Panc1 (cell line): ENCODE results near the gene LARP1. TPM values are rescaled to one million over a fixed set of nuclear protein-coding genes. Genes with fewer than 3 reads are reported as not detected.

Source experiments
- ATAC-seq: fragments of 200-7000 bp; cut with Tn5 transposase; 2 replicates; pipeline ENCODE4 v1.9.1; 2020; ENCODE audit warnings: mild to moderate bottlenecking, moderate library complexity
- BruUV-seq: library from RNA; stranded (reverse); fragments of 400-500 nt; replicated peaks from 2 replicates; lab custom pipeline; 2021; lab: Mats Ljungman, UMichigan
- CTCF ChIA-PET: fragments of 300-600 bp; sonication (Branson Sonifier 250); formaldehyde crosslinking; loops from one replicate; lab custom pipeline; 2022; ENCODE audit warnings: antibody characterized with exemption; lab: Charles Lee
- POLR2A ChIA-PET: fragments of 300-600 bp; sonication (Branson Sonifier 250); formaldehyde crosslinking; loops from one replicate; lab custom pipeline; 2022; ENCODE audit warnings: antibody characterized with exemption; lab: Charles Lee
- DNase-seq: peaks from one replicate; pipeline ENCODE4 v3.0.0-alpha.2; 2010; ENCODE audit warnings: low read depth, low spot score
- H3K27ac ChIP-seq: 2 replicates; pipeline ENCODE4 v1.5.1; 2011; ENCODE audit warnings: mild to moderate bottlenecking, low read length, inconsistent platforms
- H3K27me3 ChIP-seq: fragments of 200-500 bp; sonication (Bioruptor generic); 2 replicates; pipeline ENCODE4 v1.6.0; 2014; ENCODE audit warnings: low read length, inconsistent platforms; ENCODE audit not compliant: control insufficient read depth, insufficient read depth
- H3K36me3 ChIP-seq: fragments of 200-500 bp; sonication (Bioruptor generic); 2 replicates; pipeline ENCODE4 v1.5.1; 2014; ENCODE audit warnings: inconsistent platforms, mild to moderate bottlenecking, low read length, moderate library complexity; ENCODE audit not compliant: control insufficient read depth, insufficient read depth
- H3K4me1 ChIP-seq: 2 replicates; pipeline ENCODE4 v1.5.1; 2011; ENCODE audit warnings: inconsistent platforms, mild to moderate bottlenecking, low read length, moderate library complexity; ENCODE audit not compliant: control insufficient read depth, insufficient read depth
- H3K4me3 ChIP-seq, 2 experiments: 2 replicates each; pipeline ENCODE4 v1.5.1; 2011 to 2012; ENCODE audit warnings: low read depth in 2 of 2, low read length in 2 of 2, mild to moderate bottlenecking in 2 of 2, inconsistent platforms in 1 of 2, moderate library complexity in 1 of 2
- H3K9me3 ChIP-seq: fragments of 200-500 bp; sonication (Bioruptor generic); 2 replicates; pipeline ENCODE4 v1.5.1; 2014; ENCODE audit warnings: low read depth, mild to moderate bottlenecking, inconsistent platforms, low read length, moderate library complexity; ENCODE audit not compliant: control insufficient read depth, insufficient read depth
- CTCF ChIP-seq: fragments of 450-650 bp; IDR thresholded peaks from 2 replicates; pipeline ENCODE4 v1.5.1; 2017; ENCODE audit warnings: mild to moderate bottlenecking
- POLR2AphosphoS5 ChIP-seq: IDR thresholded peaks from 2 replicates; pipeline ENCODE4 v1.6.1; 2012; ENCODE audit warnings: mild to moderate bottlenecking, low read depth, low read length, moderate library complexity
- SIN3A ChIP-seq: IDR thresholded peaks from 2 replicates; pipeline ENCODE4 v1.6.1; 2012; ENCODE audit warnings: low read depth, mild to moderate bottlenecking, low read length, moderate library complexity, borderline replicate concordance; ENCODE audit not compliant: insufficient read depth
- TCF7L2 ChIP-seq: IDR thresholded peaks from 2 replicates; pipeline ENCODE4 v1.6.1; 2011; ENCODE audit warnings: mild to moderate bottlenecking, low read depth, low read length, inconsistent platforms
- in situ Hi-C: cut with HindIII; loops from 2 replicates; pipeline ENCODE4 v1.10.0; 2016; ENCODE audit warnings: low sequenced_read_pairs, low pct_unique_long_range_greater_than_20kb
- intact Hi-C: fragments of 100-400 bp; cut with micrococcal nuclease; formaldehyde crosslinking; loops from one replicate; pipeline ENCODE4 v1.10.0; 2022; ENCODE audit not compliant: unreplicated experiment
- total RNA-seq: library from RNA; stranded (reverse); gene quantifications from one replicate; pipeline ENCODE4 v1.2.1, GENCODE V29; 2021; ENCODE audit not compliant: unreplicated experiment
- TF ChIP-seq, protein P1 (sequence below), 2 experiments: IDR thresholded peaks; 2 replicates each; pipeline ENCODE4 v1.6.1; 2011 to 2012; ENCODE audit warnings: low read depth in 2 of 2, control low read depth in 1 of 2, low read length in 1 of 2, mild to moderate bottlenecking in 1 of 2, moderate library complexity in 1 of 2; ENCODE audit not compliant: insufficient read depth in 1 of 2

The LARP1 gene
- total RNA-seq, 1 experiment from 2014 or later = 325 TPM

GRCh38 chr5:154780128-154780527, 25.0 kb downstream of the LARP1 start:
- ATAC-seq (no peak), DNase-seq (no peak)
- ChIA-PET CTCF (no interaction called here), POLR2A (interaction anchor here (0.5 kb wide), 1 partner anchor 10 kb away, joined by 7 read pairs; no protein-coding TSS in a partner anchor)
- H3K4me3 ChIP-seq = no peak overlapping the region
- H3K4me1 ChIP-seq = peaks cover 55% of the 10 kb centered on the region
- no peaks in the 10 kb centered on the region for H3K27me3 ChIP-seq
- BruUV-seq = no TSS peak
- in situ Hi-C loops (no loop called here), intact Hi-C loops (no loop called here)
- H3K9me3 ChIP-seq = no peaks in the 10 kb centered on the region
- H3K27ac ChIP-seq = no peak overlapping the region
- TF ChIP-seq, protein P1, sequence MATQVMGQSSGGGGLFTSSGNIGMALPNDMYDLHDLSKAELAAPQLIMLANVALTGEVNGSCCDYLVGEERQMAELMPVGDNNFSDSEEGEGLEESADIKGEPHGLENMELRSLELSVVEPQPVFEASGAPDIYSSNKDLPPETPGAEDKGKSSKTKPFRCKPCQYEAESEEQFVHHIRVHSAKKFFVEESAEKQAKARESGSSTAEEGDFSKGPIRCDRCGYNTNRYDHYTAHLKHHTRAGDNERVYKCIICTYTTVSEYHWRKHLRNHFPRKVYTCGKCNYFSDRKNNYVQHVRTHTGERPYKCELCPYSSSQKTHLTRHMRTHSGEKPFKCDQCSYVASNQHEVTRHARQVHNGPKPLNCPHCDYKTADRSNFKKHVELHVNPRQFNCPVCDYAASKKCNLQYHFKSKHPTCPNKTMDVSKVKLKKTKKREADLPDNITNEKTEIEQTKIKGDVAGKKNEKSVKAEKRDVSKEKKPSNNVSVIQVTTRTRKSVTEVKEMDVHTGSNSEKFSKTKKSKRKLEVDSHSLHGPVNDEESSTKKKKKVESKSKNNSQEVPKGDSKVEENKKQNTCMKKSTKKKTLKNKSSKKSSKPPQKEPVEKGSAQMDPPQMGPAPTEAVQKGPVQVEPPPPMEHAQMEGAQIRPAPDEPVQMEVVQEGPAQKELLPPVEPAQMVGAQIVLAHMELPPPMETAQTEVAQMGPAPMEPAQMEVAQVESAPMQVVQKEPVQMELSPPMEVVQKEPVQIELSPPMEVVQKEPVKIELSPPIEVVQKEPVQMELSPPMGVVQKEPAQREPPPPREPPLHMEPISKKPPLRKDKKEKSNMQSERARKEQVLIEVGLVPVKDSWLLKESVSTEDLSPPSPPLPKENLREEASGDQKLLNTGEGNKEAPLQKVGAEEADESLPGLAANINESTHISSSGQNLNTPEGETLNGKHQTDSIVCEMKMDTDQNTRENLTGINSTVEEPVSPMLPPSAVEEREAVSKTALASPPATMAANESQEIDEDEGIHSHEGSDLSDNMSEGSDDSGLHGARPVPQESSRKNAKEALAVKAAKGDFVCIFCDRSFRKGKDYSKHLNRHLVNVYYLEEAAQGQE (IDR thresholded peaks at IDR 0.05; ENCODE audit: insufficient read depth in 1 of 2, low read depth in 2 of 2, low read length in 1 of 2) = no peak
- TF ChIP-seq TCF7L2 = no peak
- TF ChIP-seq CTCF = no peak
- no peak for TF ChIP-seq SIN3A
- TF ChIP-seq POLR2AphosphoS5 = no peak
- H3K36me3 ChIP-seq = no peaks in the 10 kb centered on the region

DNA sequence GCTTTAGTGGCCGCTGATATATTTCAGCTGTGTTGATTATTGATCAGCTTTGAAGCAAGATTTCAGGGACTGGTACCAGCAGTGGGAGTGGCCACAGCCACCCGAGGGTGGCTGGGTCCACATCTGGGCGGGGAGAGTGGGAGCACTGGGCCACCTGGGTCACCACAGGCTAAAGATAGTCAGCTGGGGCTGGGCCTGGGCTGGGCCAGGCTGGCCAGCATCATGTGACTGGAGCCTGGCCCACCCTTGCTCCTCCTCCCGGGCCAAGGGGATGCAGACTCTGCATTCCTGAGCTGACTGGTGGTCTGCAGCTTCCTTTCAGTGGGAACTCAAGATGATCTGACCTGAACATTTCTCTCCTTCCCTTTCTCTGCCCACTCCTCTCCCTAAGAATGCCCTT, 27.1 kb downstream of the LARP1 start:
- ATAC-seq = no peak; the same call in 1 of the 2 replicates
- no peaks in the 10 kb centered on the region for H3K27me3 ChIP-seq
- no peak overlapping the region for H3K27ac ChIP-seq
- intact Hi-C loops = no loop called here
- H3K36me3 ChIP-seq = no peaks in the 10 kb centered on the region
- H3K4me3 ChIP-seq = no peak overlapping the region
- in situ Hi-C loops = no loop called here
- BruUV-seq = no TSS peak
- peaks cover 53% of the 10 kb centered on the region for H3K4me1 ChIP-seq
- TF ChIP-seq POLR2AphosphoS5 (no peak), CTCF (no peak), TCF7L2 (no peak), SIN3A (no peak)
- TF ChIP-seq, protein P1 (IDR thresholded peaks at IDR 0.05; ENCODE audit: insufficient read depth in 1 of 2, low read depth in 2 of 2, low read length in 1 of 2) = no peak
- no peaks in the 10 kb centered on the region for H3K9me3 ChIP-seq
- ChIA-PET POLR2A (no interaction called here), CTCF (no interaction called here)
- no peak for DNase-seq
